ENCODE results near the gene GPR155.

DNA sequence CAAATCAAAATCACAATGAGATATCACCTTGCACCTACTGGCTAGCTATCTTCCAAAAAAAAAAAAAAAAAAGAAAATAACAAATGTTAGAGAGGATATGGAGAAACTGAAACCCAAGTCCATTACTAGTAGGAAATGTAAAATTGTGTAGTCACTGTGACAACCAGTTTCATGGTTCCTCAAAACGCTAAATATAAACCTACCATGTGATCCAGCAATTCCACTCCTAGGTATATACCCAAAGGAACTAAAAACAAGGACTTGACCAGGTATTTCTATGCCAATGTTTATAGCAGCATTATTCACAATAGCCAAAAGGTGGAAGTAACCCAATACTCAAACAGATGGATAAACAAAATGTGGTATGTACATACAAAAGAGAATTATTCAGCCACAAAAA lies 103.0 kb downstream of the GPR155 start:
- TF ChIP-seq, protein P1, sequence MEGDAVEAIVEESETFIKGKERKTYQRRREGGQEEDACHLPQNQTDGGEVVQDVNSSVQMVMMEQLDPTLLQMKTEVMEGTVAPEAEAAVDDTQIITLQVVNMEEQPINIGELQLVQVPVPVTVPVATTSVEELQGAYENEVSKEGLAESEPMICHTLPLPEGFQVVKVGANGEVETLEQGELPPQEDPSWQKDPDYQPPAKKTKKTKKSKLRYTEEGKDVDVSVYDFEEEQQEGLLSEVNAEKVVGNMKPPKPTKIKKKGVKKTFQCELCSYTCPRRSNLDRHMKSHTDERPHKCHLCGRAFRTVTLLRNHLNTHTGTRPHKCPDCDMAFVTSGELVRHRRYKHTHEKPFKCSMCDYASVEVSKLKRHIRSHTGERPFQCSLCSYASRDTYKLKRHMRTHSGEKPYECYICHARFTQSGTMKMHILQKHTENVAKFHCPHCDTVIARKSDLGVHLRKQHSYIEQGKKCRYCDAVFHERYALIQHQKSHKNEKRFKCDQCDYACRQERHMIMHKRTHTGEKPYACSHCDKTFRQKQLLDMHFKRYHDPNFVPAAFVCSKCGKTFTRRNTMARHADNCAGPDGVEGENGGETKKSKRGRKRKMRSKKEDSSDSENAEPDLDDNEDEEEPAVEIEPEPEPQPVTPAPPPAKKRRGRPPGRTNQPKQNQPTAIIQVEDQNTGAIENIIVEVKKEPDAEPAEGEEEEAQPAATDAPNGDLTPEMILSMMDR (IDR thresholded peaks at IDR 0.05): no peak
- TF ChIP-seq, protein P2, sequence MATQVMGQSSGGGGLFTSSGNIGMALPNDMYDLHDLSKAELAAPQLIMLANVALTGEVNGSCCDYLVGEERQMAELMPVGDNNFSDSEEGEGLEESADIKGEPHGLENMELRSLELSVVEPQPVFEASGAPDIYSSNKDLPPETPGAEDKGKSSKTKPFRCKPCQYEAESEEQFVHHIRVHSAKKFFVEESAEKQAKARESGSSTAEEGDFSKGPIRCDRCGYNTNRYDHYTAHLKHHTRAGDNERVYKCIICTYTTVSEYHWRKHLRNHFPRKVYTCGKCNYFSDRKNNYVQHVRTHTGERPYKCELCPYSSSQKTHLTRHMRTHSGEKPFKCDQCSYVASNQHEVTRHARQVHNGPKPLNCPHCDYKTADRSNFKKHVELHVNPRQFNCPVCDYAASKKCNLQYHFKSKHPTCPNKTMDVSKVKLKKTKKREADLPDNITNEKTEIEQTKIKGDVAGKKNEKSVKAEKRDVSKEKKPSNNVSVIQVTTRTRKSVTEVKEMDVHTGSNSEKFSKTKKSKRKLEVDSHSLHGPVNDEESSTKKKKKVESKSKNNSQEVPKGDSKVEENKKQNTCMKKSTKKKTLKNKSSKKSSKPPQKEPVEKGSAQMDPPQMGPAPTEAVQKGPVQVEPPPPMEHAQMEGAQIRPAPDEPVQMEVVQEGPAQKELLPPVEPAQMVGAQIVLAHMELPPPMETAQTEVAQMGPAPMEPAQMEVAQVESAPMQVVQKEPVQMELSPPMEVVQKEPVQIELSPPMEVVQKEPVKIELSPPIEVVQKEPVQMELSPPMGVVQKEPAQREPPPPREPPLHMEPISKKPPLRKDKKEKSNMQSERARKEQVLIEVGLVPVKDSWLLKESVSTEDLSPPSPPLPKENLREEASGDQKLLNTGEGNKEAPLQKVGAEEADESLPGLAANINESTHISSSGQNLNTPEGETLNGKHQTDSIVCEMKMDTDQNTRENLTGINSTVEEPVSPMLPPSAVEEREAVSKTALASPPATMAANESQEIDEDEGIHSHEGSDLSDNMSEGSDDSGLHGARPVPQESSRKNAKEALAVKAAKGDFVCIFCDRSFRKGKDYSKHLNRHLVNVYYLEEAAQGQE (IDR thresholded peaks at IDR 0.05; ENCODE audit: insufficient read depth in 1 of 2, low read depth in 2 of 2, low read length in 1 of 2): no peak
- no peak for TF ChIP-seq SIN3A (IDR thresholded peaks at IDR 0.05; ENCODE audit: borderline replicate concordance, insufficient read depth, low read depth, low read length)
